NCI-H1436 treated with DMSO at 0.1 percent for 48 hours (cell line): ENCODE data around the gene ANP32A.

Experiments
- DNase-seq: peaks from one replicate; lab custom pipeline; 2025; lab: John Stamatoyannopoulos, UW

The ANP32A gene

GRCh38 chr15:68797599-68798345 lies 22.9 kb downstream of the ANP32A start:
- no peak for DNase-seq

DNA sequence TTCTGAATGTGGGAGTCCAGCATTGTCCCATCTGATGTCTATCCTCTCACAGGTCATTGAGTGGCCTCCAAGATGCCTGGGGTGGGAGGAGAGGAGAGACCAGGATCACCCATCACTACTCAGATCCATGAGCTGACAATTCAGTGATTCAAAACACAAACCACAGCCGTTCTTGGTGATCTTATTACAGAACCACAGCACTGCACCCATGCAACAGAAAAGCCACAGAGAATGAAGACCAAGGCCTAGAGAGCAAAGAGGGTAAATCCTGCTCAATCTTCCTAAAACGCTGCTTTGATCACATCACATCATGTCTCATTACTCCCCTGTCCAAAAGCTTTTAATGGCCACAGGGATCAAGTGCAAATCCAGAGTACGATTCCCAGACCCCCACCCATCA lies 23.5 kb downstream of the ANP32A start:
- DNase-seq: no peak

- no peak for DNase-seq
Observed at GRCh38 chr15:68796576-68796975, 24.1 kb downstream of the ANP32A start.

DNA sequence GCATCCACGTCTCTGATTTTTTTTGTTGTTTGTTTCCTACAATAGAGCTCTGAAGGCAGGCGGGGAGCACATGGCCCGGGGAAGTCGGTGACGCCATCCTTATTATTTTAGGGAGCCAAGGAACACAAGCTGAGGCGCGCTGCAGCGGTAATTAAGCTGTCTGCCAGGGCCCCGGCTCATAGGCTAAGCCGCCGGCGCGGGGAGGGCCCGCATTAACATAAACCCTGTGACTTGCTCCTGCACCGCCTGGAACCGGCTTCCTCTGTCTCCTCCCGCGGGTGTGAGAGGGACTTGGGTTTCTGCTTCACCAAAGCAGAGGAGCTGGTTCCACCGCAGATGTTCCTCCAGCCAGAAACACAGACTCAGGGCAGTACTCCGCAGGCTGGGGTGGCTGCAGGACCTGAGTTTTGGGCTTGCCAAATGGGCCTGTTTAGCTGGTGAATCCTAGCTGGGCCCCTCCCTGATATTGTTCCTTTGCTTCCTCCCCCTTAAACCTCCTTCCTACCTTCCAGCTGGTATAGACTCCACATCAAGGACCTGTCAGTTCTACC lies 25.3 kb downstream of the ANP32A start:
- DNase-seq: no peak

GRCh38 chr15:68794863-68795262 lies 25.8 kb downstream of the ANP32A start:
- no peak for DNase-seq

- DNase-seq: no peak
Observed at GRCh38 chr15:68794307-68794706, 26.4 kb downstream of the ANP32A start.

DNA sequence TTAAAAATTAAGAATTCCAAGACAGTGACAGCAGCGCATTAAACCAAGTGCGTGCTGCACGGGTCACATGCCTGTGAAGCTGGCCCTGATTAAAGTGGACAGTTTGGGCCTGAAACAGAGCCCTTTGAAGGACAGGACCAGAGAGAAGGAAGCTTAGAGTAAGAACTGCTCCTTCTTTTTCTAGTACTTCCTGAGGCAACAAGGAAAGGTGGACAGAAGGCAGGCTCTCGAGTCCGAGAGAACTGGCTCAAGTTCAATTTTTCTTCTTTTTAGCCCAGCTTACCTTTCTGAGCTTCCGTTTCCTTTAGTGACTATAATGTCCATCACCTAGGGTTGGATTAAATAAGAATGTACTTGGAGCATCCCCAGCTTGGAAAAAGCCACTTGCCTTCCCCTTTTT lies 26.9 kb downstream of the ANP32A start:
- DNase-seq: no peak

GRCh38 chr15:68792901-68793766 lies 27.6 kb downstream of the ANP32A start:
- no peak for DNase-seq

DNA sequence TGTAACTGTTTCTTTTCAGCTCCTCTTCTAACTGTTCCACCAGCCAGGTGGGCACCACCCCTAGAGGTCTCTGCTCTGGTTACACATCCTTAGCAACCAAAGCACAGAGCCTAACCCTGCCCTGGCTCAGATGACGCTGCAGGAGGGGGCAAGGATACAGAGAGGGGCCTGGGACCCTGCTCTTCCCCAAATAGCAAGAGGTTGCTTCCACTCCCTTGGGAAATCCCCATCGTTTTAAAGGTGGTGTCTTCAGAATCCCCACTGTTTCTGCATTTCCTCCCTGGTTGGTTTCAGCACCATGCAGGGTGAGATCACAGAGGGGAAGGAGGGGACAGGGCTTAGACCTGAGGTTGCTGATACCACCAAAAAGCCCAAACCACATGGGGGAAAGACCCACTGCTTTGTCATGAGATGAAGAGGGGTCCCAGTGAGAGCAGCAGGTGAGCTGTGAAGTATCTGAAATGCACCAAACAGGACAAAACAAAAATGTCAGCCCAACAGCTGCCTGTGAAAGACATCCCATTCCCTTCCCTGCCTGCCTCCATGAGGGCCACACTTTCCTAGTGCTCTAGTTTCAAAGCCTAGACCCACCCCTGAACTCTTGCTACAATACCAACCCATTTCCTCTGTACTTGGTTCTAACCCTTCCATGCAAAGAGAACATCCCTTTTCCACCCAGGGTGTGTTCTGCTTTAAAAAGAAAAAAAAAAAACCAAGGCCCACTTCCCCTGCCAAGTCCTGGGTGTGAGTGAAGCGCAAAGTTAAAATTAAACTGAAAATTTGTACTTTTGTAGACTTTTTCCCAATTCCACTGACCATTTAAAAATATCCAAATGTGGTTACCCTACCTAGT lies 29.0 kb downstream of the ANP32A start:
- DNase-seq: no peak

DNA sequence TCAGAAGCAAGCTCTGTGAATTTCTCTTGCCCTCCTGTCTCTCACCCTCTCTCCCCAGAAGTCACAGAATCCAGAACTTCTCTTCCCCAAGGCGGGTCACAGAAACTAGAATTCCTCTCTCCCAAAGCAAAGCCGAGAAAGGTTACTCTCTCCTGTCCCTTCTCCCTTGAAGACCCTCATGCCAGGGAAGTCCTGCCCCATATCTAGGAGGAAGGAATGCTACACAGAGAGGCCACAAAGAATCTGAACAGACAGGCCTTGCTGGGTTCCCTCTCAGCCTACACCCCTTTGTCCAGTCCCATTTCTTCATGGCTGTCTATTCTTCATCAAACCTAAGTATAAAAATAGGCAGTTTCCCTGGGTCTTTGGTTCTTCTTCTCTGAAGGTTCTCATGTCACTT lies 29.8 kb downstream of the ANP32A start:
- no peak for DNase-seq

- DNase-seq: no peak
Observed at GRCh38 chr15:68790242-68790575, 30.5 kb downstream of the ANP32A start.

- no peak for DNase-seq
Observed at GRCh38 chr15:68789534-68790241, 31.0 kb downstream of the ANP32A start.

GRCh38 chr15:68789091-68789490 lies 31.6 kb downstream of the ANP32A start:
- DNase-seq: no peak

DNA sequence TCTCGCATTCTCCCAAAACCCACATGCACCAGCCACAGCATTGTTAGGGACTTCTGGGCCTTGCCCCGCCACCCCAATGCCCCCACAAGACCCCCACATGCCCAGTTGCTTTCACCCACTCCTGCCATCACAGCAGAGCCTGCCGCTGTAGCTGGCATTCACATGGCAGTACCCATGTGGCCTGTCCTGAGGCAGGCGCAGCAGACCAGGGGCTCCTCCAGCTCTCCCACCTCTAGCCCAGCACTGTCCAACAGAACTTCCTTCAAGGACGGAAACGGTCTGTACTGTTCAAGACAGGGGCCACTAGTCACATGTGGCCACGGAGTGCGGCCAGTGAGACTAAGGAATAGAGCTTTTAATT lies 32.5 kb downstream of the ANP32A start:
- no peak for DNase-seq

DNA sequence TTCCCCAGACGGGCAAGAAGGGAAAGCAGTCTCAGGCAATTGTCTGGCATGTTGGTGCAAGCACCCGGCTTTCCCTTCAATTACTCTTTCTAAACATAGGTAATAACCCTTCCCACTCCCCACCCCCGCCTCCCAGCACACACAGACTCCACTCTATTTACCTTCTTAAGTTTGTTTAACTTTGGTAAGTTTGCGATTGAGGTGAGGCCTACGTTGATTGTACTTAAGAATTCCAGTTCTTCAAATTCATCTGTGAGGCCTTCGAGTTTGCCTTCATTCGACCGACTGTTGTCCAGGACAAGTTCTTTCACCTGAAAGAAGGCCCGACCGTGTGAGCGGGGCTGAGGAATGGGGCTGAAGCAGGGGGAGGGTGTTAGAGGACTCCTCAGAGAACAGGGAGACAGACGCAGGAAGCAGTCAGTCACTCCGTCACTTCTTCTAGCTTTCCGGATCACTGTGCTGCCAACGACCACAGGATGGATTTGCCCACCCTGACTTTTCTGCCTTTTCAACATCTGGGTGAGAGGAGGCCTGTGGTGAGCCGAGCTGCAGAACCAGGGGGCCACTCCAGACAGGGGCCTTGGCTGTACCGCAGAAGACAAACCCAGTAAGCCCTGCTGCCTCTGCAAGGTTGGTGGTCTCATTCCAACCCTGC lies 33.0 kb downstream of the ANP32A start:
- DNase-seq: no peak

DNA sequence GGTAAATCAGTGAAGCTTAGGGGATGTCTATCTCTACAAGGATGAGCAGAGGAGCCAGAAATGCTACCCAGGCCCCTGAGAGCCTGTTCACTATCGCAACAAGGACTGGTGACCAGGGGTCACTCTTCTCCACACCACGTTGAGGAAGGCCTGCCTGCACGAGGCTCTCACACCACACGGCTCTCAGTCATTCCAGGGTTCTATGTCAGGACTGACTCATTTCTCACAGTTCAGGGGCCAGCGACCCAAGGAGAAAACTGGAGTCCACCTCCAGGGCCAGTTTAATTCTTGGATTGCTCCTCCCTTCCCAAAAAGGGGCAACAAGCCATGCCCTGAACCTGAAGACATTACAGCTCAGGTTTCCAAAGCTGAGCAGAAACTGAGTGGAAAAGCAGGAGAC lies 33.9 kb downstream of the ANP32A start:
- DNase-seq: no peak

- DNase-seq: no peak
Observed at GRCh38 chr15:68785541-68785940, 35.2 kb downstream of the ANP32A start.

- DNase-seq: no peak
Observed at GRCh38 chr15:68784206-68784605, 36.5 kb downstream of the ANP32A start.

- no peak for DNase-seq
Observed at GRCh38 chr15:68783226-68784058, 37.3 kb downstream of the ANP32A start.

GRCh38 chr15:68782589-68783161 lies 38.0 kb downstream of the ANP32A start:
- no peak for DNase-seq
